Measurements from ENCODE around the gene ARIH1. TPM values are rescaled to one million over a fixed set of nuclear protein-coding genes. Genes with fewer than 3 reads are reported as not detected.
"Not testable (repeated sequence)": the region's sequence is repeated elsewhere in the genome, so short reads cannot be mapped to it uniquely, and the experiment has no call there.

The ARIH1 gene
- total and polyA plus RNA-seq, 2 of the 8 experiments (the other 6 are each of a cell fraction or from before 2014, with no cell fraction given): 32.7 to 179 TPM

GRCh38 chr15:72476330-72476729, 2.2 kb downstream of the ARIH1 start:
- H3K14ac ChIP-seq (ENCODE audit: insufficient read length); DNase-seq (ENCODE audit: low read depth in 1 of 2, low spot score in 2 of 2); H2BK20ac ChIP-seq (ENCODE audit: low read length); H3K9me3 ChIP-seq (ENCODE audit: insufficient read depth in 2 of 2, low read depth in 1 of 2, low read length in 1 of 2); H2BK120ac ChIP-seq (replicated peaks; ENCODE audit: low read depth, low read length); H3K79me1 ChIP-seq (ENCODE audit: low read depth, low read length); H2AFZ ChIP-seq (ENCODE audit: low read length); H3K4ac ChIP-seq (replicated peaks; ENCODE audit: insufficient read length, low read depth, low read length); H3K23ac ChIP-seq (ENCODE audit: insufficient read length); H4K91ac ChIP-seq (replicated peaks; ENCODE audit: insufficient read length, low read length); H3K4me1 ChIP-seq (replicated peaks in 1 of 4; ENCODE audit: control insufficient read depth in 3 of 4, insufficient read depth in 4 of 4, low read length in 3 of 4); H2AK5ac ChIP-seq (ENCODE audit: low read depth, low read length); H3K27me3 ChIP-seq (replicated peaks in 1 of 4; ENCODE audit: control insufficient read depth in 3 of 4, extremely low read depth in 1 of 4, insufficient read depth in 3 of 4, low read length in 3 of 4); H2BK15ac ChIP-seq (ENCODE audit: low read length); H2BK12ac ChIP-seq (ENCODE audit: low read depth, low read length); H3K18ac ChIP-seq (ENCODE audit: extremely low read depth, low read length); H4K5ac ChIP-seq (ENCODE audit: insufficient read length, low read depth, low read length); H4K8ac ChIP-seq (ENCODE audit: extremely low read depth, insufficient read depth, low read length); H3K9ac ChIP-seq (replicated peaks in 1 of 4; ENCODE audit: extremely low read depth in 1 of 4, low read depth in 3 of 4, low read length in 3 of 4); H3K23me2 ChIP-seq (ENCODE audit: low read depth, low read length); FAIRE-seq; H2BK5ac ChIP-seq (ENCODE audit: low read depth, low read length); H3K56ac ChIP-seq (replicated peaks; ENCODE audit: insufficient read length, low read depth, low read length); H3K27ac ChIP-seq (ENCODE audit: low read depth, low read length): not testable (repeated sequence)
- Histone ChIP-seq H4K20me1 (replicated peaks in 1 of 2; ENCODE audit: control insufficient read depth in 1 of 2, insufficient read depth in 2 of 2, low read length in 2 of 2) (peaks cover 11 to 17% of the 10 kb centered on the region in 2 experiments), H3K4me2 (ENCODE audit: insufficient read depth in 1 of 2, low read depth in 2 of 2, low read length in 2 of 2) (peak overlapping the region in 1 of 2 experiments; percentile 60; a peak in 2 of 4 replicates), H3K36me3 (ENCODE audit: control insufficient read depth in 2 of 4, insufficient read depth in 4 of 4, low read length in 3 of 4) (peaks cover 0 to 23% (median 3%) of the 10 kb centered on the region in 4 experiments; a peak in 2 of 8 replicates), H3K4me3 (ENCODE audit: extremely low read depth in 1 of 4, insufficient read depth in 2 of 4, low read depth in 3 of 4, low read length in 4 of 4) (peak overlapping the region in 3 of 4 experiments; percentile 10 to 90 (median 77); a peak in 3 of 8 replicates), H3K79me2 (ENCODE audit: control insufficient read depth in 1 of 2, insufficient read depth in 2 of 2, low read length in 2 of 2) (peaks cover 37 to 68% of the 10 kb centered on the region in 2 experiments)
- CTCF ChIA-PET (ENCODE audit: partially characterized antibody): interaction anchor here (1.3 kb wide), 1 partner anchor 24 kb away, joined by 3 read pairs; no protein-coding TSS in a partner anchor
- POLR2A ChIA-PET (ENCODE audit: partially characterized antibody): interaction anchor here (0.6 to 1.6 kb wide), 4 partner anchors 13 to 318 kb away, joined by 3 to 6 read pairs (median 4); partner anchors contain the start of gene CELF6
- 92% methylated on average over 16 of the region's 16 CpGs; no CpG with 5 or more reads in 1 of the 2 experiments for WGBS, 2 experiments (ENCODE audit: extremely low coverage in 1 of 2, insufficient coverage in 1 of 2, insufficient read length in 1 of 2, insufficient replicate concordance in 2 of 2, low coverage in 1 of 2, low lambda C conversion rate in 2 of 2, missing lambda C conversion rate in 1 of 2)
